Spleen (tissue), 7 donors: ENCODE results near the gene RBMS3.

Experiments
- CTCF ChIP-seq, 11 experiments: fragments of 200-600 bp in 7 of 11; fragments of 450-650 bp in 4 of 11; sonication (generic) in 4 of 11; IDR thresholded peaks in 8 of 11; conservative IDR thresholded peaks in 3 of 11; 1 replicate in 7 of 11; 2 replicates in 4 of 11; pipeline versions ENCODE4 v1.4.0 to v1.8.0; 2016 to 2021; ENCODE audit warnings: antibody characterized with exemption in 11 of 11, inconsistent platforms in 4 of 11, mild to moderate bottlenecking in 1 of 11
- POLR2A ChIP-seq, 3 donors: fragments of 450-650 bp; IDR thresholded peaks; one replicate each; pipeline ENCODE4 v1.5.1; 2017; ENCODE audit warnings: antibody characterized with exemption in 3 of 3, mild to moderate bottlenecking in 1 of 3
- donor health status: DM: no; HTN: no; CAD: no; lungs with moderate emphysema.
- donor health status: DM: no; HTN: no; CAD: no.
- donor health status: DM: no; HTN: no; CAD: no.

DNA sequence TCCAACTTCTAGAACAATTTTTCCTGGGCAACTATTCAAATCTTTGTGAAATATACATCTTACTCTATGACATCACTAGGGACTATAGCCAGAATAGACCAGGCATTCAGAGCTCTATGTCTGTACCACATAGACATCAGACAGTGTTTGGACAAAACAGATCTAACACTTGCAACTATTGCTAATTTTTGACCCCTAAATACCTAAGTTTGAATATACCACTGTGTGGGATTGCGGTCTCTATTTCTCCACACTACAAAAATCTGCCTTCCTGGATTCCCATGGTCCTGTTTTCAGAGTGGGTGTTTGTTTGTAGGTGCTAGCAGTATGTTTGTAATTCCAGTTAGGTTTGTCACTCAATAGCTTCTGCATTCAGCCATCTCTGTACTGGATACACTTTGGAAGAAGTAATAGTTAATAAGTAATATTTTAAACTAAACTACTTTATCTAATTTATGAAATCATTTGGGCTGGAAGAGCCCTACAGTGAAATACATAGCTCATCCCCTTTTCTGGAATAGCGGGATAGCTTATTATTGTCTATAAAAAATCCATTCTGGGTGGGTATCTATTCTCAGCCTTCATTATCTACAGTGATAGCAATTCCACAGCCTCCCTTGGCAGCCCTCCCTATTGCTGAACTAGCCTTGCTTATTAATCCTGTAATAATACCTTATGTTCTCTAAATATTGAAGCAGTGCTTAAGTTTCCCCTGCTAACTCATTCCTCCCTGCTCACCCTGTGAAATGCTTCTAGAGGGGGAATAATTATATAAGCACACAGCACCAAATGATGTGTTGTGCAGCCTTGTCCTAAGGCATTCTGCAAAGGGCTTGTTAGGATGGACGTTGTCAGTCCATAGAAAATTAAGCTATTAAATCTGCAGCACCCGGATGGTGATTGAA lies 49.4 kb downstream of the RBMS3 start:
- TF ChIP-seq POLR2A (IDR thresholded peaks at IDR 0.05) (no peak), CTCF (IDR thresholded peaks at IDR 0.05 in 8 of 11, conservative IDR thresholded peaks at IDR 0.05 in 3 of 11) (no peak)
